GM12891 (cell line): ENCODE data around the gene CYP4B1.
"Not testable (repeated sequence)": the region's sequence is repeated elsewhere in the genome, so short reads cannot be mapped to it uniquely, and the experiment has no call there.

Source experiments
- PAX5 ChIP-seq: IDR thresholded peaks from 2 replicates; pipeline ENCODE4 v1.6.1; 2011; ENCODE audit warnings: low read length, moderate library complexity, mild to moderate bottlenecking; ENCODE audit not compliant: insufficient read depth, severe bottlenecking
- POLR2A ChIP-seq: IDR thresholded peaks from 2 replicates; pipeline ENCODE4 v1.6.1; 2011; ENCODE audit warnings: low read depth, low read length, control low read depth
- POLR2AphosphoS5 ChIP-seq: IDR thresholded peaks from 2 replicates; pipeline ENCODE4 v1.6.1; 2011; ENCODE audit warnings: low read depth, low read length, control low read depth
- SPI1 ChIP-seq: IDR thresholded peaks from 2 replicates; pipeline ENCODE4 v1.6.1; 2011; ENCODE audit warnings: low read depth, low read length, control low read depth
- TAF1 ChIP-seq: IDR thresholded peaks from 2 replicates; pipeline ENCODE4 v1.6.1; 2011; ENCODE audit warnings: low read depth, low read length, control low read depth

DNA sequence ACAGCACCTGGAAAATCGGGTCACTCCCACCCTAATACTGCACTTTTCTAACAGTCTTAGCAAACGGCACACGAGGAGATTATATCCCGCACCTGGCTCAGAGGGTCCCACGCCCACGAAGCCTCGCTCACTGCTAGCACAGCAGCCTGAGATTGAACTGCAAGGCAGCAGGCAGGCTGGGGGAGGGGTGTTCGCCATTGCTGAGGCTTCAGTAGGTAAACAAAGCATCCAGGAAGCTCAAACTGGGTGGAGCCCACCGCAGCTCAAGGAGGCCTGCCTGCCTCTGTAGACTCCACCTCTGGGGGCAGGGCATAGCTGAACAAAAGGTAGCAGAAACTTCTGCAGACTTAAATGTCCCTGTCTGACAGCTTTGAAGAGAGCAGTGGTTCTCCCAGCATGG lies 47.5 kb downstream of the CYP4B1 start:
- not testable (repeated sequence) for TF ChIP-seq POLR2AphosphoS5, POLR2A, TAF1, SPI1, PAX5
